Trophoblast cell (in vitro differentiated cells and primary cell): ENCODE data around the gene CBX4.

Experiments used
- DNase-seq, 2 donors: peaks; one replicate each; pipeline ENCODE4 v3.0.0-alpha.2; 2016
- H2AFZ ChIP-seq: 2 replicates; pipeline ENCODE4 v1.6.1; 2013; ENCODE audit warnings: low read length, moderate library complexity, mild to moderate bottlenecking; ENCODE audit not compliant: insufficient read depth, poor library complexity
- H2AK5ac ChIP-seq: 2 replicates; pipeline ENCODE4 v1.6.1; 2013; ENCODE audit warnings: mild to moderate bottlenecking, low read length
- H2BK120ac ChIP-seq: 2 replicates; pipeline ENCODE4 v1.6.1; 2013; ENCODE audit warnings: low read length, mild to moderate bottlenecking, moderate library complexity; ENCODE audit not compliant: insufficient read depth, poor library complexity
- H2BK12ac ChIP-seq: 2 replicates; pipeline ENCODE4 v1.6.1; 2013; ENCODE audit warnings: mild to moderate bottlenecking, low read length, moderate library complexity
- H2BK5ac ChIP-seq: 2 replicates; pipeline ENCODE4 v1.6.1; 2013; ENCODE audit warnings: low read length, low read depth, moderate library complexity, mild to moderate bottlenecking; ENCODE audit not compliant: poor library complexity
- H3K14ac ChIP-seq: 2 replicates; pipeline ENCODE4 v1.6.1; 2013; ENCODE audit warnings: mild to moderate bottlenecking, low read length
- H3K18ac ChIP-seq: 2 replicates; pipeline ENCODE4 v1.6.1; 2013; ENCODE audit warnings: mild to moderate bottlenecking, low read length
- H3K23ac ChIP-seq: 2 replicates; pipeline ENCODE4 v1.6.1; 2013; ENCODE audit warnings: low read length
- H3K27ac ChIP-seq: 2 replicates; pipeline ENCODE4 v1.5.1; 2013; ENCODE audit warnings: low read depth, mild to moderate bottlenecking, inconsistent platforms, low read length, moderate library complexity
- H3K27me3 ChIP-seq: 2 replicates; pipeline ENCODE4 v1.6.1; 2013; ENCODE audit warnings: inconsistent platforms, mild to moderate bottlenecking, low read length, moderate library complexity; ENCODE audit not compliant: insufficient read depth
- H3K36me3 ChIP-seq, 2 experiments: 1 replicate in 1 of 2; 2 replicates in 1 of 2; pipeline ENCODE4 v1.6.1; 2013; ENCODE audit warnings: low read length in 2 of 2, mild to moderate bottlenecking in 2 of 2, moderate library complexity in 1 of 2; ENCODE audit not compliant: insufficient read depth in 2 of 2, control insufficient read depth in 1 of 2
- H3K4ac ChIP-seq: 2 replicates; pipeline ENCODE4 v1.6.1; 2013; ENCODE audit warnings: low read depth, mild to moderate bottlenecking, low read length, moderate library complexity
- H3K4me1 ChIP-seq, 2 experiments: 1 replicate in 1 of 2; 2 replicates in 1 of 2; pipeline ENCODE4 v1.6.1; 2013; ENCODE audit warnings: low read length in 2 of 2, mild to moderate bottlenecking in 2 of 2, moderate library complexity in 1 of 2; ENCODE audit not compliant: insufficient read depth in 2 of 2, control insufficient read depth in 1 of 2
- H3K4me2 ChIP-seq: 2 replicates; pipeline ENCODE4 v1.6.1; 2013; ENCODE audit warnings: inconsistent platforms, mild to moderate bottlenecking, low read length, moderate library complexity
- H3K4me3 ChIP-seq: 2 replicates; pipeline ENCODE4 v1.5.1; 2013; ENCODE audit warnings: mild to moderate bottlenecking, low read depth, low read length, inconsistent platforms
- H3K79me1 ChIP-seq: one replicate; pipeline ENCODE4 v1.6.1; 2013; ENCODE audit warnings: low read length
- H3K79me2 ChIP-seq: 2 replicates; pipeline ENCODE4 v1.6.1; 2013; ENCODE audit warnings: low read length, mild to moderate bottlenecking; ENCODE audit not compliant: control insufficient read depth, insufficient read depth, poor library complexity
- H3K9ac ChIP-seq: 2 replicates; pipeline ENCODE4 v1.6.1; 2013; ENCODE audit warnings: mild to moderate bottlenecking, low read length
- H3K9me3 ChIP-seq: 2 replicates; pipeline ENCODE4 v1.6.1; 2013; ENCODE audit warnings: low read depth, mild to moderate bottlenecking, control low read depth, inconsistent platforms, low read length; ENCODE audit not compliant: insufficient read depth
- H4K12ac ChIP-seq: 2 replicates; pipeline ENCODE4 v1.6.1; 2013; ENCODE audit warnings: low read depth, mild to moderate bottlenecking, low read length, moderate library complexity
- H4K8ac ChIP-seq: 2 replicates; pipeline ENCODE4 v1.6.1; 2013; ENCODE audit warnings: low read depth, mild to moderate bottlenecking, low read length, moderate library complexity
- H4K91ac ChIP-seq: one replicate; pipeline ENCODE4 v1.6.1; 2013; ENCODE audit warnings: low read depth, mild to moderate bottlenecking, low read length, moderate library complexity
- WGBS: extraction: QIAGEN DNeasy Blood & Tissue Kit; methylation state at CpG from one replicate; pipeline ENCODE4 v1.1.7; 2013; ENCODE audit warnings: missing lambda C conversion rate; ENCODE audit not compliant: insufficient read length, insufficient coverage; ENCODE audit errors: extremely low coverage; 5-methylcytosine and 5-hydroxymethylcytosine counted together

The CBX4 gene

GRCh38 chr17:79862771-79863440, 23.7 kb upstream of the CBX4 start:
- Histone ChIP-seq H4K91ac (no peak overlapping the region), H3K27me3 (no peaks in the 10 kb centered on the region), H3K23ac (no peak overlapping the region), H4K8ac (no peak overlapping the region), H2BK12ac (no peak overlapping the region), H3K79me2 (no peaks in the 10 kb centered on the region), H2AFZ (no peak overlapping the region), H3K9ac (no peak overlapping the region), H3K4me3 (no peak overlapping the region), H4K12ac (no peak overlapping the region), H2AK5ac (no peak overlapping the region), H3K27ac (no peak overlapping the region), H3K79me1 (no peaks in the 10 kb centered on the region), H3K4me2 (no peak overlapping the region), H3K4ac (no peak overlapping the region), H2BK120ac (no peak overlapping the region), H3K36me3 (no peaks in the 10 kb centered on the region), H3K14ac (no peak overlapping the region), H3K18ac (no peak overlapping the region), H3K4me1 (no peaks in the 10 kb centered on the region), H3K9me3 (peaks cover 4% of the 10 kb centered on the region), H2BK5ac (no peak overlapping the region)
- no peak for DNase-seq
- 100% methylated on average over 5 of the region's 13 CpGs for WGBS

GRCh38 chr17:79862238-79862637, 23.0 kb upstream of the CBX4 start:
- Histone ChIP-seq H2BK120ac (no peak overlapping the region), H3K9me3 (peaks cover 4% of the 10 kb centered on the region)
- no CpG with 5 or more reads among the region's 5 CpGs for WGBS

GRCh38 chr17:79861413-79862216, 22.4 kb upstream of the CBX4 start:
- Histone ChIP-seq H3K9me3 (peaks cover 4% of the 10 kb centered on the region), H4K8ac (no peak overlapping the region), H2BK120ac (no peak overlapping the region), H3K79me2 (no peaks in the 10 kb centered on the region), H2BK12ac (no peak overlapping the region), H3K4me1 (no peaks in the 10 kb centered on the region), H3K36me3 (no peaks in the 10 kb centered on the region), H2BK5ac (no peak overlapping the region), H3K4ac (no peak overlapping the region), H3K4me3 (no peak overlapping the region), H4K91ac (no peak overlapping the region), H2AK5ac (no peak overlapping the region), H3K79me1 (no peaks in the 10 kb centered on the region), H3K18ac (no peak overlapping the region), H3K14ac (no peak overlapping the region), H4K12ac (no peak overlapping the region), H2AFZ (no peak overlapping the region), H3K27ac (no peak overlapping the region), H3K4me2 (no peak overlapping the region), H3K23ac (no peak overlapping the region), H3K27me3 (no peaks in the 10 kb centered on the region), H3K9ac (no peak overlapping the region)
- no CpG with 5 or more reads among the region's 26 CpGs for WGBS
- DNase-seq, result no peak

More at GRCh38 chr17:79862238-79862637, 23.0 kb upstream of the CBX4 start:
- no peak overlapping the region for H4K8ac ChIP-seq
- H3K27me3 ChIP-seq, result no peaks in the 10 kb centered on the region
- no peak overlapping the region for H3K18ac ChIP-seq
- no peak overlapping the region for H4K12ac ChIP-seq
- no peaks in the 10 kb centered on the region for H3K79me1 ChIP-seq
- H3K4me2 ChIP-seq, result no peak overlapping the region
- no peaks in the 10 kb centered on the region for H3K79me2 ChIP-seq
- H2BK12ac ChIP-seq, result no peak overlapping the region
- H3K4me3 ChIP-seq, result no peak overlapping the region
- DNase-seq, result no peak
- no peaks in the 10 kb centered on the region for H3K4me1 ChIP-seq
- H3K36me3 ChIP-seq, result no peaks in the 10 kb centered on the region
- H2AFZ ChIP-seq, result no peak overlapping the region
- H3K14ac ChIP-seq, result no peak overlapping the region
- no peak overlapping the region for H3K9ac ChIP-seq
- H4K91ac ChIP-seq, result no peak overlapping the region
- no peak overlapping the region for H2BK5ac ChIP-seq
- H3K23ac ChIP-seq, result no peak overlapping the region
- H3K27ac ChIP-seq, result no peak overlapping the region
- H2AK5ac ChIP-seq, result no peak overlapping the region
- no peak overlapping the region for H3K4ac ChIP-seq

- no peak overlapping the region for H3K4me3 ChIP-seq
- no peak overlapping the region for H4K12ac ChIP-seq
- no peak overlapping the region for H3K4me2 ChIP-seq
- no peak overlapping the region for H2BK5ac ChIP-seq
- no peak overlapping the region for H2AK5ac ChIP-seq
- H4K91ac ChIP-seq, result no peak overlapping the region
- H3K27ac ChIP-seq, result no peak overlapping the region
- no peaks in the 10 kb centered on the region for H3K36me3 ChIP-seq
- no peak overlapping the region for H2BK12ac ChIP-seq
- no peak overlapping the region for H2AFZ ChIP-seq
- no peak overlapping the region for H2BK120ac ChIP-seq
- no peak for DNase-seq
- no peak overlapping the region for H3K18ac ChIP-seq
- no peak overlapping the region for H3K14ac ChIP-seq
- no peaks in the 10 kb centered on the region for H3K27me3 ChIP-seq
- no peak overlapping the region for H3K4ac ChIP-seq
- no CpG with 5 or more reads among the region's 38 CpGs for WGBS
- H3K79me1 ChIP-seq, result no peaks in the 10 kb centered on the region
- no peaks in the 10 kb centered on the region for H3K4me1 ChIP-seq
- H3K79me2 ChIP-seq, result no peaks in the 10 kb centered on the region
- H4K8ac ChIP-seq, result no peak overlapping the region
- peaks cover 3% of the 10 kb centered on the region for H3K9me3 ChIP-seq
- no peak overlapping the region for H3K23ac ChIP-seq
- no peak overlapping the region for H3K9ac ChIP-seq
Observed at GRCh38 chr17:79859676-79860615, 20.7 kb upstream of the CBX4 start.
